GM12865 (cell line): ENCODE data around the gene GPC6.
"Not testable (repeated sequence)": the region's sequence is repeated elsewhere in the genome, so short reads cannot be mapped to it uniquely, and the experiment has no call there.

Source experiments
- DNase-seq: peaks from one replicate; pipeline ENCODE4 v3.0.0; 2010; ENCODE audit warnings: low read depth
- H3K4me3 ChIP-seq: 2 replicates; pipeline ENCODE4 v1.5.1; 2011; ENCODE audit warnings: mild to moderate bottlenecking, low read depth, low read length, control low read depth
- TF ChIP-seq, protein P1 (sequence below): IDR thresholded peaks from 2 replicates; pipeline ENCODE4 v1.5.1; 2011; ENCODE audit warnings: low read length, control low read depth, low read depth, inconsistent platforms; ENCODE audit not compliant: insufficient read depth; ENCODE audit errors: missing control alignments

The GPC6 gene

DNA sequence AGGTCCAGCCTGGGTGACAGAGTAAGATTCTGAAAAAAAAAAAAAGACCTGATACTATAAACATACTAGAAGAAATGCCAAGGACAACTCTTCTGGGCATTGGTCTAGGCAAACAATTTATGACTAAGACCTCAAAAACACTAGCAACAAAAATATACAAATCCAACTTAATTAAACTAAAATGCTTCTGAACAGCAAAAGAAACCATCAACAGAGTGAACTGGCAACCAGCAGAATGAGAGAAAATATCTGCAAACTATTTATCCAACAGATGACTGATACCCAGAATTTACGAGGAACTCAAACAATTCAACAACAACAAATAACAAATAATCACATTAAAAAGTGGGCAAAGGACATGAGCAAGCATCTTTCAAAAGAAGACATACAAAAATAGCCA is 26.8 kb upstream of the GPC6 start:
- H3K4me3 ChIP-seq, result no peak overlapping the region
- DNase-seq, result no peak
- TF ChIP-seq, protein P1, sequence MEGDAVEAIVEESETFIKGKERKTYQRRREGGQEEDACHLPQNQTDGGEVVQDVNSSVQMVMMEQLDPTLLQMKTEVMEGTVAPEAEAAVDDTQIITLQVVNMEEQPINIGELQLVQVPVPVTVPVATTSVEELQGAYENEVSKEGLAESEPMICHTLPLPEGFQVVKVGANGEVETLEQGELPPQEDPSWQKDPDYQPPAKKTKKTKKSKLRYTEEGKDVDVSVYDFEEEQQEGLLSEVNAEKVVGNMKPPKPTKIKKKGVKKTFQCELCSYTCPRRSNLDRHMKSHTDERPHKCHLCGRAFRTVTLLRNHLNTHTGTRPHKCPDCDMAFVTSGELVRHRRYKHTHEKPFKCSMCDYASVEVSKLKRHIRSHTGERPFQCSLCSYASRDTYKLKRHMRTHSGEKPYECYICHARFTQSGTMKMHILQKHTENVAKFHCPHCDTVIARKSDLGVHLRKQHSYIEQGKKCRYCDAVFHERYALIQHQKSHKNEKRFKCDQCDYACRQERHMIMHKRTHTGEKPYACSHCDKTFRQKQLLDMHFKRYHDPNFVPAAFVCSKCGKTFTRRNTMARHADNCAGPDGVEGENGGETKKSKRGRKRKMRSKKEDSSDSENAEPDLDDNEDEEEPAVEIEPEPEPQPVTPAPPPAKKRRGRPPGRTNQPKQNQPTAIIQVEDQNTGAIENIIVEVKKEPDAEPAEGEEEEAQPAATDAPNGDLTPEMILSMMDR, result no peak

DNA sequence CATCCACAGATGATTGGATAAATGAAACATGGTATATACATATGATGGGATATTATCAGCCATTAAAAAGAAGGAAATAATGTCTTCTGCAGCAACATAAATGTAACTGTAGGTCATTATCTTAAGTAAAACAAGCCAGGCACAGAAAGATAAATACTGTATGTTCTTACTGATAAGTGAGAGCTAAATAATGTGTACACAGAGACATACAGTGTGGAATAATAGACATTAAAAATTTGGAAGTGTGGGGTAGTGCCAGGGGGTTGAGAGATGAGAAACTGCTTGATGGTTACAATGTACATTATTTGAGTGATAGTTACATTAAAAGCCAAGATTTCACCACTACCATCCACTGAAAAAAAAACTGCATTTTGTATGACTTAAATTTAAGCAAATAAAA is 26.0 kb upstream of the GPC6 start:
- TF ChIP-seq, protein P1, result no peak
- H3K4me3 ChIP-seq, result no peak overlapping the region
- no peak for DNase-seq

DNA sequence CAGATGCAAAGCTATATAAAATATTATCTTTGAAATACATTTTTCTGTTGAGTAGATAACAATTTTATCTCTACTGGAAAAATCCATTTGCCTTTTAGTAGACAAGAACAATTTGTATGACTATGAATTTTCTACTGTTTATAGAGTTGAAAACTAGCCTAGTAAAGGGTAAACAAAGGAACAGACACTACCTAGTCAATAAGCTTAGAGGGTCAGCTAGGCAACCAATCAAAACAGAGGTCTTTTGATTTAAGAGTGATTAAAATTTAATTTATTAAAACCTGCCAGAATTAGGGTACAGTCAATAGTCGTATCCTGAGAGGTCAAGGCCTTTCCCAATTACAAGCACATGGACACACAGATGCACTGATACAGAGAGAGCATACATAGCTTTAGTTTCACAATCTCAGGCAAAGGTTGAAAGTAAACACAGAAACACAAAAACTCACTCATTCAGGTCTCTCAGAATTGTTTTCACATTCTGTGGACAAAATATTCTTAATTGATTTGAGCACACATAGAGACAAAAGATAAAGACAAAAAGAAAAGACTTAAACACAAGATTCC is 24.5 kb upstream of the GPC6 start:
- H3K4me3 ChIP-seq, result no peak overlapping the region
- DNase-seq, result no peak
- TF ChIP-seq, protein P1, result no peak

DNA sequence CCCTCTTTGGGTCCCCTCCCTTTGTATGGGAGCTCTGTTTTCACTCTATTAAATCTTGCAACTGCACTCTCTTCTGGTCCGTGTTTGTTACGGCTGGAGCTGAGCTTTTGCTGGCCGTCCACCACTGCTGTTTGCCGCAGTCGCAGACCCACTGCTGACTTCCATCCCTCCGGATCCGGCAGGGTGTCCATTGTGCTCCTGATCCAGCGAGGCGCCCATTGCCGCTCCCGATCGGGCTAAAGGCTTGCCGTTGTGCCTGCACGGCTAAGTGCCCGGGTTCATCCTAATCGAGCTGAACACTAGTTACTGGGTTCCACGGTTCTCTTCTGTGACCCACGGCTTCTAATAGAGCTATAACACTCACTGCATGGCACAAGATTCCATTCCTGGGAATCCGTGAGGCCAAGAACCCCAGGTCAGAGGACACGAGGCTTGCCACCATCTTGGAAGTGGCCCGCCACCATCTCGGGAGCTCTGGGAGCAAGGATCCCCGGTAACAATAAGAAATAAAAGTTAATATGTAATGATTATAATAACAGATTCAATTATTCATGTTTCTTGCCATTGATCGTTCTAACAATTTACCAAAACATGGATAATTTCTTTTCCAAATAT is 19.7 kb upstream of the GPC6 start:
- DNase-seq, H3K4me3 ChIP-seq: not testable (repeated sequence)

DNA sequence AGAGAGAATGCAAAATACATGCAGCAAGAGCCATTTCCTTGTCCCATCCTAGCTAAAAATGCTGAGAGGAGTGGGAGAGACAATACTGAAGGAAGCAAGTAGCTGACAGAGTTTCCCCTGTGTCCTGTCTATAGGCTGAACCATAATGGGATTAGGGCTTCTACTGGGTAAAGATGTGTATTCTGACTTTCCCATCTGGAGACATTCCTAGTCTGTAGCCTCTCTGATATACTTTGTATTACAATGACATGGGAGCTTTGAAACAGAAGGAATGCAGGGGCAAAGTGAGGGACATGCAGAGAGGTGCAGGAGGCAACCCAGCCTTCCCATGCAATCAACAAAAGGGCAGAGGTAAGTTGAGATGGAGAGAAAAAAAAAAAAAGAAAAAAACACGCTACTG is 10.5 kb upstream of the GPC6 start:
- TF ChIP-seq, protein P1, result no peak
- no peak for DNase-seq
- no peak overlapping the region for H3K4me3 ChIP-seq

DNA sequence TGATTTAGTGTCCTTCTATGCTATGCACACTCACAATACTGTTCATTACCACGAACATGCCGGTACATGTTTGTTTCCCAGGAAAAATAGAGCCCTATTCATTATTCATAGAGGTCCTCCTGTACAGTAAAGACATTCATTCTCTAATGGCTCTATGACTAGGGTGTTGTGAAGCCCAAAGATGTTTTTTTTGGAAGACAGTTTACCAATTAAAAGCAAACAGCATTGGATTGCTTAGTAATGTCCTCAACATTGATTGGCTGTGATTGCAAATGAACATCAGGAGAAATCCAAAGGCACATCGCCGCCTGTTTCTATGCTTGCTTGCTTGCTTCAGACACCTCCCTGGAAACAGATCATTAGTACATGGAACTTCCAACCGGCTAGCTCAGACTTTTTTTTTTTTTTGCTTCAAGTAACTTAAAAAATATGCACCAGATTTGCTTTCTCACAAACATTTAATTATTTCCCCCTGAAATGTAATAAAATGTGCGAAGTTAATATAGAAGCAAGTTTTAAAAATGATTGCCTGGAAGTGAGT is 8.8 kb upstream of the GPC6 start:
- H3K4me3 ChIP-seq, result no peak overlapping the region
- TF ChIP-seq, protein P1, result no peak
- DNase-seq, result no peak

DNA sequence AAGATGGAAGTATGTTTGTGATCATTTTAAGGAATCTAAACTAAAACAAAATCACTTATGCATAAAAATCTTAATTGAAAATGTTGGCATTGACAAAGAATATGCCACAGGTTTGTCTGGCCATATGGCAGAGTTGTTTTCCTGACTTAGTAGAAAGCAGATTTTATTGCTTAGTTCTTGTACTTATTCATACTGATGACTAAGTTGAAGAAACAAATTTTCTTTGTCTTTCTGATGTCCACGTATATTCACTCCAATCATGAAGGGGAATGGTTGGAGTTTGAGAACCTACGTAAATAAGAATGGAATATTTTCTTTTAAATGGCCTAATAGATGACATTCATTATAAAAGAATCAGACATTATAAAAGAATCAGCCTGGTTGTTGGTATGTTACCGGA is 8.0 kb upstream of the GPC6 start:
- H3K4me3 ChIP-seq, result no peak overlapping the region
- DNase-seq, result no peak
- TF ChIP-seq, protein P1, result no peak
